Vagina (tissue), 2 donors: ENCODE data around the gene AGAP3.

Experiments used
- CTCF ChIP-seq, 3 experiments: fragments of 450-650 bp in 2 of 3; fragments of 200-600 bp in 1 of 3; sonication (generic) in 1 of 3; IDR thresholded peaks; one replicate each; pipeline ENCODE4 v1.5.1; 2017 to 2019; ENCODE audit warnings: antibody characterized with exemption in 3 of 3, mild to moderate bottlenecking in 2 of 3, moderate library complexity in 2 of 3
- POLR2A ChIP-seq, 2 donors: fragments of 450-650 bp; IDR thresholded peaks; one replicate each; pipeline ENCODE4 v1.6.1; 2017; ENCODE audit warnings: antibody characterized with exemption in 2 of 2, mild to moderate bottlenecking in 2 of 2, moderate library complexity in 2 of 2
- POLR2AphosphoS5 ChIP-seq, 2 donors: sonication (generic); formaldehyde crosslinking; IDR thresholded peaks; one replicate each; pipeline ENCODE4 v1.9.0; 2017; ENCODE audit warnings: antibody characterized with exemption in 2 of 2, mild to moderate bottlenecking in 2 of 2, low read depth in 1 of 2; ENCODE audit not compliant: insufficient read depth in 1 of 2

GRCh38 chr7:151175047-151175792 lies 88.9 kb downstream of the AGAP3 start:
- TF ChIP-seq CTCF (IDR thresholded peaks at IDR 0.05) (no peak), POLR2A (IDR thresholded peaks at IDR 0.05) (no peak), POLR2AphosphoS5 (IDR thresholded peaks at IDR 0.05; ENCODE audit: insufficient read depth in 1 of 2, low read depth in 1 of 2) (no peak)
